SK-N-SH treated with all-trans-retinoic acid at 6 μM for 48 hours (cell line): ENCODE measurements around the gene EID3.

Source experiments
- ATAC-seq: fragments of 200-7000 bp; cut with Tn5 transposase; 3 replicates; pipeline ENCODE4 v1.9.1; 2020; ENCODE audit warnings: mild to moderate bottlenecking, moderate library complexity
- ARNTL ChIP-seq: fragments of 450-650 bp; formaldehyde crosslinking; IDR thresholded peaks from 2 replicates; pipeline ENCODE4 v1.5.0; 2020; ENCODE audit warnings: low read depth, mild to moderate bottlenecking, moderate library complexity, borderline replicate concordance
- CREB5 ChIP-seq: fragments of 250-450 bp; sonication (Bioruptor Pico); IDR thresholded peaks from 2 replicates; pipeline ENCODE4 v1.5.1; 2020; ENCODE audit warnings: low read depth, mild to moderate bottlenecking, moderate library complexity
- CSDC2 ChIP-seq: fragments of 250-450 bp; sonication (Bioruptor Pico); IDR thresholded peaks from 2 replicates; pipeline ENCODE4 v1.5.0; 2020; ENCODE audit warnings: mild to moderate bottlenecking, moderate library complexity
- GLIS3 ChIP-seq: fragments of 250-450 bp; sonication (Bioruptor Pico); IDR thresholded peaks from 2 replicates; pipeline ENCODE4 v1.5.0; 2020; ENCODE audit warnings: mild to moderate bottlenecking, moderate library complexity
- ISL1 ChIP-seq: fragments of 250-450 bp; sonication (Bioruptor Pico); IDR thresholded peaks from 2 replicates; pipeline ENCODE4 v2.1.2; 2022; ENCODE audit warnings: mild to moderate bottlenecking, moderate library complexity
- OSR1 ChIP-seq: fragments of 250-450 bp; sonication (Bioruptor Pico); IDR thresholded peaks from 2 replicates; pipeline ENCODE4 v1.8.0; 2022; ENCODE audit warnings: moderate library complexity, mild to moderate bottlenecking, inconsistent platforms
- PATZ1 ChIP-seq: fragments of 250-450 bp; sonication (Bioruptor Pico); IDR thresholded peaks from 2 replicates; pipeline ENCODE4 v1.8.0; 2020; ENCODE audit warnings: mild to moderate bottlenecking, moderate library complexity, borderline replicate concordance
- PPARA ChIP-seq: fragments of 250-450 bp; sonication (Bioruptor Pico); IDR thresholded peaks from 2 replicates; pipeline ENCODE4 v1.5.0; 2020; ENCODE audit warnings: mild to moderate bottlenecking, borderline replicate concordance
- RARB ChIP-seq: fragments of 250-450 bp; sonication (Bioruptor Pico); IDR thresholded peaks from 2 replicates; pipeline ENCODE4 v1.8.0; 2021; ENCODE audit warnings: mild to moderate bottlenecking, moderate library complexity
- SNAI2 ChIP-seq: fragments of 250-450 bp; sonication (Bioruptor Pico); IDR thresholded peaks from 2 replicates; pipeline ENCODE4 v1.5.0; 2020; ENCODE audit warnings: mild to moderate bottlenecking, moderate library complexity
- TCF4 ChIP-seq: fragments of 250-450 bp; sonication (Bioruptor Pico); IDR thresholded peaks from 2 replicates; pipeline ENCODE4 v1.8.0; 2021; ENCODE audit warnings: mild to moderate bottlenecking, moderate library complexity, borderline replicate concordance
- TOX ChIP-seq: fragments of 250-450 bp; sonication (Bioruptor Pico); IDR thresholded peaks from 2 replicates; pipeline ENCODE4 v1.8.0; 2021; ENCODE audit warnings: mild to moderate bottlenecking, moderate library complexity, borderline replicate concordance
- ZC3H10 ChIP-seq: fragments of 250-450 bp; sonication (Bioruptor Pico); IDR thresholded peaks from 2 replicates; pipeline ENCODE4 v1.5.1; 2021; ENCODE audit warnings: mild to moderate bottlenecking, moderate library complexity
- ZFP3 ChIP-seq: fragments of 250-450 bp; sonication (Bioruptor Pico); IDR thresholded peaks from 2 replicates; pipeline ENCODE4 v1.5.0; 2020; ENCODE audit warnings: mild to moderate bottlenecking, moderate library complexity
- ZFP30 ChIP-seq: fragments of 450-650 bp; formaldehyde crosslinking; IDR thresholded peaks from 2 replicates; pipeline ENCODE4 v1.5.0; 2022; ENCODE audit warnings: mild to moderate bottlenecking, moderate library complexity
- ZNF565 ChIP-seq: fragments of 450-650 bp; formaldehyde crosslinking; conservative IDR thresholded peaks from 2 replicates; pipeline ENCODE4 v1.5.0; 2020; ENCODE audit warnings: low read depth, mild to moderate bottlenecking, moderate library complexity
- ZNF70 ChIP-seq: fragments of 450-650 bp; formaldehyde crosslinking; IDR thresholded peaks from 2 replicates; pipeline ENCODE4 v1.5.0; 2020; ENCODE audit warnings: mild to moderate bottlenecking, moderate library complexity
- ZNF8 ChIP-seq: fragments of 450-650 bp; formaldehyde crosslinking; IDR thresholded peaks from 2 replicates; pipeline ENCODE4 v1.5.0; 2020; ENCODE audit warnings: mild to moderate bottlenecking, moderate library complexity
- TF ChIP-seq, protein P1 (sequence below): fragments of 250-450 bp; sonication (Bioruptor Pico); IDR thresholded peaks from 2 replicates; pipeline ENCODE4 v1.8.0; 2021; ENCODE audit warnings: low read depth, mild to moderate bottlenecking, moderate library complexity, borderline replicate concordance
- TF ChIP-seq, protein P2 (sequence below): fragments of 250-450 bp; sonication (Bioruptor Pico); IDR thresholded peaks from 2 replicates; pipeline ENCODE4 v1.5.0; 2020; ENCODE audit warnings: mild to moderate bottlenecking, moderate library complexity
- TF ChIP-seq, protein P3 (sequence below): fragments of 250-450 bp; sonication (Bioruptor Pico); IDR thresholded peaks from 2 replicates; pipeline ENCODE4 v1.5.1; 2021; ENCODE audit warnings: mild to moderate bottlenecking, moderate library complexity

EID3 gene

DNA sequence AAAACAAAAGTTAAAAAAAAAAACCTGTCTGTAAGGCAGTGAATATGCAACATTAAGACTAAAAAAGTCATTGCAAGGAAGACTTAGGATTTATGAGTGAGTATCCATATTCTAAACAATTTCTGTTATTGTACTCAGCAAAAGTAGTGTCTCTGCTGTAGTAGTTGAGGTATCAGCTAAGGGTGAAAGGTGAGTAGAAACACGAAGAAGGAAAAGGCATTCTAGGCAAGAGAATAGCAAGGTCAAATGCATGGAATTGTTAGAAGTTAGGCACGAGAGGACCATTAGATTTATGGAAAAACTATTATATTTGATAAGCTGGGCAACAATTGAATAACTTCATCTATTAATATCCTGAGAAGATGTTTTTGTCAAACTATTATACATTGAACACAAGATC is 1.8 kb downstream of the EID3 start:
- TF ChIP-seq GLIS3: no peak
- no peak for TF ChIP-seq ZFP3 (CRISPR knock-in tag)
- no peak for TF ChIP-seq ZFP30
- TF ChIP-seq CREB5: no peak
- no peak for TF ChIP-seq OSR1 (CRISPR knock-in tag)
- TF ChIP-seq TCF4 (CRISPR knock-in tag): no peak
- TF ChIP-seq ARNTL (CRISPR knock-in tag): no peak
- TF ChIP-seq, all 23 proteins: peak for 0
- no peak for ATAC-seq

GRCh38 chr12:104306376-104306775 is 2.8 kb downstream of the EID3 start:
- ATAC-seq: no peak
- TF ChIP-seq ZNF70 (CRISPR knock-in tag) (no peak), PPARA (no peak), ZFP3 (CRISPR knock-in tag) (no peak), CSDC2 (no peak), ZFP30 (no peak)
- TF ChIP-seq, protein P1, sequence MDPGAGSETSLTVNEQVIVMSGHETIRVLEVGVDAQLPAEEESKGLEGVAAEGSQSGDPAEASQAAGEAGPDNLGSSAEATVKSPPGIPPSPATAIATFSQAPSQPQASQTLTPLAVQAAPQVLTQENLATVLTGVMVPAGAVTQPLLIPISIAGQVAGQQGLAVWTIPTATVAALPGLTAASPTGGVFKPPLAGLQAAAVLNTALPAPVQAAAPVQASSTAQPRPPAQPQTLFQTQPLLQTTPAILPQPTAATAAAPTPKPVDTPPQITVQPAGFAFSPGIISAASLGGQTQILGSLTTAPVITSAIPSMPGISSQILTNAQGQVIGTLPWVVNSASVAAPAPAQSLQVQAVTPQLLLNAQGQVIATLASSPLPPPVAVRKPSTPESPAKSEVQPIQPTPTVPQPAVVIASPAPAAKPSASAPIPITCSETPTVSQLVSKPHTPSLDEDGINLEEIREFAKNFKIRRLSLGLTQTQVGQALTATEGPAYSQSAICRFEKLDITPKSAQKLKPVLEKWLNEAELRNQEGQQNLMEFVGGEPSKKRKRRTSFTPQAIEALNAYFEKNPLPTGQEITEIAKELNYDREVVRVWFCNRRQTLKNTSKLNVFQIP (CRISPR knock-in tag): no peak
- TF ChIP-seq, protein P2, sequence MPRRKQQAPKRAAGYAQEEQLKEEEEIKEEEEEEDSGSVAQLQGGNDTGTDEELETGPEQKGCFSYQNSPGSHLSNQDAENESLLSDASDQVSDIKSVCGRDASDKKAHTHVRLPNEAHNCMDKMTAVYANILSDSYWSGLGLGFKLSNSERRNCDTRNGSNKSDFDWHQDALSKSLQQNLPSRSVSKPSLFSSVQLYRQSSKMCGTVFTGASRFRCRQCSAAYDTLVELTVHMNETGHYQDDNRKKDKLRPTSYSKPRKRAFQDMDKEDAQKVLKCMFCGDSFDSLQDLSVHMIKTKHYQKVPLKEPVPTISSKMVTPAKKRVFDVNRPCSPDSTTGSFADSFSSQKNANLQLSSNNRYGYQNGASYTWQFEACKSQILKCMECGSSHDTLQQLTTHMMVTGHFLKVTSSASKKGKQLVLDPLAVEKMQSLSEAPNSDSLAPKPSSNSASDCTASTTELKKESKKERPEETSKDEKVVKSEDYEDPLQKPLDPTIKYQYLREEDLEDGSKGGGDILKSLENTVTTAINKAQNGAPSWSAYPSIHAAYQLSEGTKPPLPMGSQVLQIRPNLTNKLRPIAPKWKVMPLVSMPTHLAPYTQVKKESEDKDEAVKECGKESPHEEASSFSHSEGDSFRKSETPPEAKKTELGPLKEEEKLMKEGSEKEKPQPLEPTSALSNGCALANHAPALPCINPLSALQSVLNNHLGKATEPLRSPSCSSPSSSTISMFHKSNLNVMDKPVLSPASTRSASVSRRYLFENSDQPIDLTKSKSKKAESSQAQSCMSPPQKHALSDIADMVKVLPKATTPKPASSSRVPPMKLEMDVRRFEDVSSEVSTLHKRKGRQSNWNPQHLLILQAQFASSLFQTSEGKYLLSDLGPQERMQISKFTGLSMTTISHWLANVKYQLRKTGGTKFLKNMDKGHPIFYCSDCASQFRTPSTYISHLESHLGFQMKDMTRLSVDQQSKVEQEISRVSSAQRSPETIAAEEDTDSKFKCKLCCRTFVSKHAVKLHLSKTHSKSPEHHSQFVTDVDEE (CRISPR knock-in tag): no peak
- TF ChIP-seq, protein P3, sequence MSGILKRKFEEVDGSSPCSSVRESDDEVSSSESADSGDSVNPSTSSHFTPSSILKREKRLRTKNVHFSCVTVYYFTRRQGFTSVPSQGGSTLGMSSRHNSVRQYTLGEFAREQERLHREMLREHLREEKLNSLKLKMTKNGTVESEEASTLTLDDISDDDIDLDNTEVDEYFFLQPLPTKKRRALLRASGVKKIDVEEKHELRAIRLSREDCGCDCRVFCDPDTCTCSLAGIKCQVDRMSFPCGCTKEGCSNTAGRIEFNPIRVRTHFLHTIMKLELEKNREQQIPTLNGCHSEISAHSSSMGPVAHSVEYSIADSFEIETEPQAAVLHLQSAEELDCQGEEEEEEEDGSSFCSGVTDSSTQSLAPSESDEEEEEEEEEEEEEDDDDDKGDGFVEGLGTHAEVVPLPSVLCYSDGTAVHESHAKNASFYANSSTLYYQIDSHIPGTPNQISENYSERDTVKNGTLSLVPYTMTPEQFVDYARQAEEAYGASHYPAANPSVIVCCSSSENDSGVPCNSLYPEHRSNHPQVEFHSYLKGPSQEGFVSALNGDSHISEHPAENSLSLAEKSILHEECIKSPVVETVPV (CRISPR knock-in tag): no peak

GRCh38 chr12:104306943-104307654 is 3.6 kb downstream of the EID3 start:
- TF ChIP-seq TCF4 (CRISPR knock-in tag): no peak
- no peak for TF ChIP-seq ZNF70 (CRISPR knock-in tag)
- no peak for TF ChIP-seq ARNTL (CRISPR knock-in tag)
- no peak for TF ChIP-seq ISL1
- no peak for TF ChIP-seq SNAI2 (CRISPR knock-in tag)
- TF ChIP-seq ZC3H10 (CRISPR knock-in tag): no peak
- TF ChIP-seq PATZ1 (CRISPR knock-in tag): no peak
- TF ChIP-seq RARB (CRISPR knock-in tag): no peak
- TF ChIP-seq GLIS3: no peak
- no peak for TF ChIP-seq ZFP30
- TF ChIP-seq, protein P1 (CRISPR knock-in tag): no peak
- TF ChIP-seq ZFP3 (CRISPR knock-in tag): no peak
- TF ChIP-seq, protein P3 (CRISPR knock-in tag): no peak
- TF ChIP-seq TOX (CRISPR knock-in tag): no peak
- TF ChIP-seq ZNF565 (CRISPR knock-in tag): no peak
- TF ChIP-seq ZNF8 (CRISPR knock-in tag): no peak
- no peak for ATAC-seq
